Measurements from ENCODE around the gene SARNP. TPM values are rescaled to one million over a fixed set of nuclear protein-coding genes. Genes with fewer than 3 reads are reported as not detected.

SARNP gene
- total RNA-seq, 1 experiment from 2014 or later, result 98.3 TPM

DNA sequence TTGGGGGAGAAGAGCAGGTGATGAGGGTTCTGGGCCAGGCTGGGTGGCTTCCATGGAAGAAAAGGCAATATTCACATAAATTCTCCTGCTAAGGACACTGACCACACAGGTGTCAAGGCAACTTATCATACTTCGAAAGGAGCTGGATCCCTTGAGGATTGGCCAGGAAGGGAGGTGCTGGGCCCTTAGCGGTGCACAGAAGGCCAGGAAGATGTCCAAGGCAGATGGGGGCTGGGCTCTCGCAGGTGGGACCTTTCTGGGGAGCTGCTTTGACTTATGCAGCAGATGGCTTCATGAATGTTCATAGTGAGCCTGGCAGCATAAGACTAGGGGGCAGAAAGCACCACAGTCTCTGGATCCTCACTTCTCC, 92.6 kb downstream of the SARNP start:
- Mint-ChIP-seq H3K27me3 (ENCODE audit: low read depth) (no peaks in the 10 kb centered on the region), H3K27ac (no peak overlapping the region)
- CTCF ChIA-PET, result interaction anchor here (0.5 to 10.8 kb wide), 17 partner anchors 9 to 303 kb away, joined by 3 to 160 read pairs (median 4); partner anchors contain the start of genes BLOC1S1, ITGA7, ORMDL2 and RAB5B

DNA sequence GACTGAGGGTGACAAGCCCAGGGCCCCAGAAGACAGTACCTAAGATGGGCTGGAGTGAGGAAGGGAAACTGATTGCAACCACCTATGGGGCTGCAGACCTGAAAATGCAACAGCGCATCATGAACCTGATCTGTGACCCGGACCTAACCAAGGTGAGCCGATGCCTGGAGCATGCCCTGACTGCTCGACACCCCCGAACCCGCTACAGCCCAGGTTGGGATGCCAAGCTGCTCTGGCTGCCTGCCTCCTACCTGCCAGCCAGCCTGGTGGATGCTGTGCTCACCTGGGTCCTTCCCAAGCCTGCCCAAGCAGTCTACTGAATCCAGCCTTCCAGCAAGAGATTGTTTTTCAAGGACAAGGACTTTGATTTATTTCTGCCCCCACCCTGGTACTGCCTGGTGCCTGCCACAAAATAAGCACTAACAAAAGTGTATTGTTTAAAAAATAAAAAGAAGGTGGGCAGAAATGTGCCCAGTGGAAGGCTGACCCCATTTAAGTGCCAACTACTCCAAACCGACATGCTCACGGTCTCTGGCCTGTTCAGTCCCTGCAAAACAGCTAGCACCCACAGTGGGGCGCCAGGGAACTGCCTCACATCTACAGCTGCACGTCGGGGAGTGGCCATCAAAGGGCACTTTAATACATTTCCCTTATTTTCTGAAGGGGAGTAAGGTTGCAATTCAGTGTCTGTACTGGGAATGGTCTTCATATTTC, 93.1 kb downstream of the SARNP start:
- peaks cover 20% of the 10 kb centered on the region for H3K36me3 Mint-ChIP-seq
- H3K4me1 Mint-ChIP-seq, result peaks cover 16% of the 10 kb centered on the region
- no peaks in the 10 kb centered on the region for H3K9me3 Mint-ChIP-seq
- no peak overlapping the region for H3K4me3 Mint-ChIP-seq
- ATAC-seq (peak; percentile 18), DNase-seq (ENCODE audit: low spot score) (peak; percentile 76)
- CTCF ChIA-PET, result interaction anchor here (0.5 to 10.8 kb wide), 15 partner anchors 9 to 304 kb away, joined by 3 to 160 read pairs (median 4); partner anchors contain the start of genes BLOC1S1, ITGA7, ORMDL2 and RAB5B
- POLR2A ChIA-PET, result interaction anchor here (0.5 kb wide), 1 partner anchor 21 kb away, joined by 3 read pairs; no protein-coding TSS in a partner anchor
- no peak overlapping the region for H3K27ac Mint-ChIP-seq
- H3K27me3 Mint-ChIP-seq (ENCODE audit: low read depth), result no peaks in the 10 kb centered on the region
- TF ChIP-seq ZNF219 (CRISPR knock-in tag; IDR thresholded peaks at IDR 0.05; ENCODE audit: borderline replicate concordance) (no peak), RORB (CRISPR knock-in tag; IDR thresholded peaks at IDR 0.05) (no peak), CREB1 (CRISPR knock-in tag; IDR thresholded peaks at IDR 0.05) (no peak), NR1H2 (CRISPR knock-in tag; IDR thresholded peaks at IDR 0.05) (no peak), ZNF232 (CRISPR knock-in tag; IDR thresholded peaks at IDR 0.05) (no peak), TCF7 (CRISPR knock-in tag; IDR thresholded peaks at IDR 0.05; ENCODE audit: low read depth) (no peak), FOXK1 (CRISPR knock-in tag; IDR thresholded peaks at IDR 0.05) (no peak), NFE2L1 (CRISPR knock-in tag; IDR thresholded peaks at IDR 0.05) (no peak), ZNF138 (CRISPR knock-in tag; conservative IDR thresholded peaks at IDR 0.05) (no peak), ZNF121 (CRISPR knock-in tag; IDR thresholded peaks at IDR 0.05) (no peak)
- TF ChIP-seq, protein P1, sequence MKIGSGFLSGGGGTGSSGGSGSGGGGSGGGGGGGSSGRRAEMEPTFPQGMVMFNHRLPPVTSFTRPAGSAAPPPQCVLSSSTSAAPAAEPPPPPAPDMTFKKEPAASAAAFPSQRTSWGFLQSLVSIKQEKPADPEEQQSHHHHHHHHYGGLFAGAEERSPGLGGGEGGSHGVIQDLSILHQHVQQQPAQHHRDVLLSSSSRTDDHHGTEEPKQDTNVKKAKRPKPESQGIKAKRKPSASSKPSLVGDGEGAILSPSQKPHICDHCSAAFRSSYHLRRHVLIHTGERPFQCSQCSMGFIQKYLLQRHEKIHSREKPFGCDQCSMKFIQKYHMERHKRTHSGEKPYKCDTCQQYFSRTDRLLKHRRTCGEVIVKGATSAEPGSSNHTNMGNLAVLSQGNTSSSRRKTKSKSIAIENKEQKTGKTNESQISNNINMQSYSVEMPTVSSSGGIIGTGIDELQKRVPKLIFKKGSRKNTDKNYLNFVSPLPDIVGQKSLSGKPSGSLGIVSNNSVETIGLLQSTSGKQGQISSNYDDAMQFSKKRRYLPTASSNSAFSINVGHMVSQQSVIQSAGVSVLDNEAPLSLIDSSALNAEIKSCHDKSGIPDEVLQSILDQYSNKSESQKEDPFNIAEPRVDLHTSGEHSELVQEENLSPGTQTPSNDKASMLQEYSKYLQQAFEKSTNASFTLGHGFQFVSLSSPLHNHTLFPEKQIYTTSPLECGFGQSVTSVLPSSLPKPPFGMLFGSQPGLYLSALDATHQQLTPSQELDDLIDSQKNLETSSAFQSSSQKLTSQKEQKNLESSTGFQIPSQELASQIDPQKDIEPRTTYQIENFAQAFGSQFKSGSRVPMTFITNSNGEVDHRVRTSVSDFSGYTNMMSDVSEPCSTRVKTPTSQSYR (CRISPR knock-in tag; IDR thresholded peaks at IDR 0.05), result no peak
- TF ChIP-seq, protein P2, sequence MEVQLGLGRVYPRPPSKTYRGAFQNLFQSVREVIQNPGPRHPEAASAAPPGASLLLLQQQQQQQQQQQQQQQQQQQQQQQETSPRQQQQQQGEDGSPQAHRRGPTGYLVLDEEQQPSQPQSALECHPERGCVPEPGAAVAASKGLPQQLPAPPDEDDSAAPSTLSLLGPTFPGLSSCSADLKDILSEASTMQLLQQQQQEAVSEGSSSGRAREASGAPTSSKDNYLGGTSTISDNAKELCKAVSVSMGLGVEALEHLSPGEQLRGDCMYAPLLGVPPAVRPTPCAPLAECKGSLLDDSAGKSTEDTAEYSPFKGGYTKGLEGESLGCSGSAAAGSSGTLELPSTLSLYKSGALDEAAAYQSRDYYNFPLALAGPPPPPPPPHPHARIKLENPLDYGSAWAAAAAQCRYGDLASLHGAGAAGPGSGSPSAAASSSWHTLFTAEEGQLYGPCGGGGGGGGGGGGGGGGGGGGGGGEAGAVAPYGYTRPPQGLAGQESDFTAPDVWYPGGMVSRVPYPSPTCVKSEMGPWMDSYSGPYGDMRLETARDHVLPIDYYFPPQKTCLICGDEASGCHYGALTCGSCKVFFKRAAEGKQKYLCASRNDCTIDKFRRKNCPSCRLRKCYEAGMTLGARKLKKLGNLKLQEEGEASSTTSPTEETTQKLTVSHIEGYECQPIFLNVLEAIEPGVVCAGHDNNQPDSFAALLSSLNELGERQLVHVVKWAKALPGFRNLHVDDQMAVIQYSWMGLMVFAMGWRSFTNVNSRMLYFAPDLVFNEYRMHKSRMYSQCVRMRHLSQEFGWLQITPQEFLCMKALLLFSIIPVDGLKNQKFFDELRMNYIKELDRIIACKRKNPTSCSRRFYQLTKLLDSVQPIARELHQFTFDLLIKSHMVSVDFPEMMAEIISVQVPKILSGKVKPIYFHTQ (CRISPR knock-in tag; IDR thresholded peaks at IDR 0.05), result no peak

More for the DNA sequence above, 92.6 kb downstream of the SARNP start:
- POLR2A ChIA-PET, result no interaction called here
- TF ChIP-seq SMAD3 (CRISPR knock-in tag; IDR thresholded peaks at IDR 0.05; ENCODE audit: borderline replicate concordance) (no peak), JAZF1 (CRISPR knock-in tag; IDR thresholded peaks at IDR 0.05) (no peak)
- H3K9me3 Mint-ChIP-seq, result no peaks in the 10 kb centered on the region
- ATAC-seq (no peak), DNase-seq (ENCODE audit: low spot score) (no peak)
- peaks cover 16% of the 10 kb centered on the region for H3K4me1 Mint-ChIP-seq
- H3K4me3 Mint-ChIP-seq, result no peak overlapping the region
- peaks cover 20% of the 10 kb centered on the region for H3K36me3 Mint-ChIP-seq

DNA sequence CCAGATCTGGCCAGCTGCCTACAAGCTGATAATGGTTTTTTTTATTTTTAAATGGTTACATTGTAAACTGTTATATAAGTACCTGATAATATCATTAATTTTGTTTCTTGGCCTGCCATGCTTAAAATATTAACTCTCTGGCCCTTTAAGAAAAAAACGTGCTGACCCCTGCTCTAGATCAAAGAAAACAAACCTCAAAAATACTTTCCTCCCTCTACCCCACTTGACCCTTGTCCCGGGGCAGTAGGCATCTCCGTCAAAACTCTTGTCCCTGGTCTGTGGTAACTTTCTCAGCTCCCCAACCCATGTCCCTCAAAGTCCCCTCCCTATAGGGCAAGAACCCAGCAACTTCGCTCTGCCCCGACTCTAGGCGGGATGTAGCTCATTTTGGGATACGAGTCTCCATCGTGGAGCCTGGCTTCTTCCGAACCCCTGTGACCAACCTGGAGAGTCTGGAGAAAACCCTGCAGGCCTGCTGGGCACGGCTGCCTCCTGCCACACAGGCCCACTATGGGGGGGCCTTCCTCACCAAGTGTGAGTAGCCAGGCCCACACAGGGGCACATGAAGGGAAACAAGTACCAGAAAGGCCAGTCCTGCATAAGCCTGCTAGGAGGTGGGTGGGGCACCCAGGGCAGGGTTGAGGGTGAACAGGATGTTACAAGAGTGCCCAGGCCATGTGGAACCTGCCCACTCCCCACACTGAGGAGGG, 93.9 kb downstream of the SARNP start:
- ChIA-PET POLR2A (no interaction called here), CTCF (interaction anchor here (1.6 to 10.8 kb wide), 4 partner anchors 14 to 68 kb away, joined by 8 to 160 read pairs (median 76); partner anchors contain the start of gene ITGA7)
- no peaks in the 10 kb centered on the region for H3K9me3 Mint-ChIP-seq
- TF ChIP-seq CREB1 (CRISPR knock-in tag; IDR thresholded peaks at IDR 0.05), result no peak
- H3K27me3 Mint-ChIP-seq (ENCODE audit: low read depth), result no peaks in the 10 kb centered on the region
- H3K27ac Mint-ChIP-seq, result peak overlapping the region; percentile 38; the same call in 1 of the 2 replicates
- H3K4me1 Mint-ChIP-seq, result peaks cover 22% of the 10 kb centered on the region
- H3K36me3 Mint-ChIP-seq, result peaks cover 20% of the 10 kb centered on the region
- DNase-seq (ENCODE audit: low spot score), result no peak
- ATAC-seq, result no peak
- H3K4me3 Mint-ChIP-seq, result no peak overlapping the region

Data from WTC11 (cell line).